HG02759 (cell line): ENCODE data around the gene GOLGA7B.
"Not testable (repeated sequence)": the region's sequence is repeated elsewhere in the genome, so short reads cannot be mapped to it uniquely, and the experiment has no call there.

ENCODE experiments used
- ATAC-seq: cut with Tn5 transposase; IDR thresholded peaks from one replicate; pipeline ENCODE4 v1.9.1; 2021; ENCODE audit warnings: mild to moderate bottlenecking, moderate library complexity; ENCODE audit not compliant: unreplicated experiment

The GOLGA7B gene

GRCh38 chr10:97830064-97830463, 19.6 kb upstream of the GOLGA7B start:
- ATAC-seq: no peak

DNA sequence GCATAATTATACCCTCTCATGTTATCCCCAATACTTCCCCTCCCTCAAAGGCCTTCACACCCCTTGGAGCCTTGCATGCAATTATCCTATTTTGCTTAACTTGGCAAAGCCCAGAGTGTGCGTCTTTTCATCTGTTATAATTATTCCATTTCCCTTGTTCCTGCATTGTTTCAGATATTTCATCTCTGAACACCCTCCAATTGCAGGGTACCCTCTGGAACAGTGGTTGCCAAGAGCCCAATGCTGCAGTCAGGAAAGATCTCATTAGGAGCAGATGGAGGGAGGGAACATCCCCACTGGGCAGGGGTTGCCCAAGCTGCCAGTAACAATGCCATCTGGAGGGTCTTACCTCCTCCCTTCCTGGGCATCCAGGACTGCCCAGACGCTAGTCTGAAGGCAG, 18.4 kb upstream of the GOLGA7B start:
- no peak for ATAC-seq

GRCh38 chr10:97836446-97836845, 13.2 kb upstream of the GOLGA7B start:
- ATAC-seq: no peak

DNA sequence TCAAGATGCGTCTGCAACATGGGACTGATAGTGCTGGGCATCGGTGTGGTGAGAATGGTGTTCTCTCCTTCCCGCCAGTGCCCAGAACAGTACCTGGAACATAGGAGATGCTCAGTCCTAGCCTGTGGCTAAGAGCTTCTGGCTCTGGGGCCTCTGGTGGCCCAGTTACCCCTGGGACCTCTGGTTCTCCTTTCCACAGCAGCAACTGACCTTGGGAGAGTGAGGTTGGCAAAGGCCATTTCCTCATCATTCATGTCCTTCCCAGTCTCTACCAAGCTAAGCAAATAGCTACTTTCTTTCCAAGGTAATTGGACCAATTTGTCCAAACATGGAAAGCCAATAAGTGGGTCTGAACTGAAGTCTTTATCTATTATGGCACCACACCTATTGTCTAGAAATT, 11.6 kb upstream of the GOLGA7B start:
- ATAC-seq: no peak

- ATAC-seq: not testable (repeated sequence)
These were observed 8.5 kb upstream of the GOLGA7B start for GRCh38 chr10:97841166-97841565.

- not testable (repeated sequence) for ATAC-seq
These were observed 7.5 kb upstream of the GOLGA7B start for GRCh38 chr10:97842114-97842513.

- no peak for ATAC-seq
These were observed 6.9 kb upstream of the GOLGA7B start for GRCh38 chr10:97842656-97843280.

DNA sequence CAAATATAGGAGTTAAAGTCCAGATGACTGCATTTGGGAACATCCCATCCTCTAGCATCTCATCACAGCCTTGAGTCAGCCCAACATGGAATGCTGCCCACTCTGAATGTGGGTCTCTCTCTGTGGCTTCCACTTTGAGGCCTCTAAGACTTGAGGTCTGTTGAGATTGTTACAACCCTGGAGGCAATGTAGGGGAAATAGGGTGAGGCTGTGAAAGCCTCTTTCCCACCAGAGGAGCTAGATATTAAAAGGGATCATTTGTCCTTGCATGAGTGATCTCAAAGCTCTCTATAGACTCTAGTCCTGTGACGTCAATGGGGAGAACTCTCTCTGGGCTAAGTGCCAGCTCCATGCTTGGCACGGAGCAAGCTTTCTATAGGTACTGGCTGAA, 6.4 kb upstream of the GOLGA7B start:
- no peak for ATAC-seq

- ATAC-seq: not testable (repeated sequence)
These were observed 5.7 kb upstream of the GOLGA7B start for GRCh38 chr10:97843972-97844371.

- ATAC-seq: no peak
These were observed 5.0 kb upstream of the GOLGA7B start for GRCh38 chr10:97844678-97845077.

DNA sequence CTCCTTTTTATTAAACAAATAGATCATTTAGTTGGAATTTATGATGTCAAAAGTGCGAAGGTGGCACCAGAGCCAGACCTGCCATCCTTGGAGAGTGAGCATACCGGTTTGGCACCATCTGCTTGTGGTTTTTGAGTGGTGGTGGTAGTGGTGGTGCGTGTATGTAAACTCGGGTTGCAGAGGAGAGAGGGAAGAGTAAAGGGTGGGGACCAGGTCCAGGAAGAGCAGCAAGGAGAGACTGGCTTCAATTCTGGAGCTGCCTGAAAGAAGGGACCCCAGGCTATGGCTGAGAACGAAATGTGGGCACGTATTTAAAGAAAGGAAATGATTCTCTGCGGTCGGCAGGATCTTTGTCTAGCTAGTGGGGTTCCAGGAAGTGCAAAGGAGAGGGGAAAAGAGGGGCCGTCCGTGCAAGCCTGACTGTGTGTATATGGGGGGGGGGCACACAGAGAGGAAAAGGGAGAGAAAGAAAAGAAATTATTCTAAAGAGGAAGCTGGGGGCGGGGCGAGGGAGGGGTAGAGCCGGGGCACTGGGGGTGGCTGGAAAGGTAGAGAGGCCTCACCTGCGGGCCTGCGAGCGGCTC, 448 bp upstream of the GOLGA7B start:
- ATAC-seq: peak; percentile 48

- no peak for ATAC-seq
These were observed 803 bp downstream of the GOLGA7B start for GRCh38 chr10:97850446-97850845.

- no peak for ATAC-seq
These were observed 1.8 kb downstream of the GOLGA7B start for GRCh38 chr10:97851341-97852001.

GRCh38 chr10:97852277-97852676, 2.6 kb downstream of the GOLGA7B start:
- ATAC-seq: no peak

GRCh38 chr10:97852840-97853405, 3.3 kb downstream of the GOLGA7B start:
- ATAC-seq: no peak

GRCh38 chr10:97854743-97855142, 5.1 kb downstream of the GOLGA7B start:
- no peak for ATAC-seq

GRCh38 chr10:97858001-97858439, 8.4 kb downstream of the GOLGA7B start:
- no peak for ATAC-seq

- ATAC-seq: no peak
These were observed 11.6 kb downstream of the GOLGA7B start for GRCh38 chr10:97861097-97861750.

GRCh38 chr10:97861924-97862323, 12.3 kb downstream of the GOLGA7B start:
- ATAC-seq: no peak

DNA sequence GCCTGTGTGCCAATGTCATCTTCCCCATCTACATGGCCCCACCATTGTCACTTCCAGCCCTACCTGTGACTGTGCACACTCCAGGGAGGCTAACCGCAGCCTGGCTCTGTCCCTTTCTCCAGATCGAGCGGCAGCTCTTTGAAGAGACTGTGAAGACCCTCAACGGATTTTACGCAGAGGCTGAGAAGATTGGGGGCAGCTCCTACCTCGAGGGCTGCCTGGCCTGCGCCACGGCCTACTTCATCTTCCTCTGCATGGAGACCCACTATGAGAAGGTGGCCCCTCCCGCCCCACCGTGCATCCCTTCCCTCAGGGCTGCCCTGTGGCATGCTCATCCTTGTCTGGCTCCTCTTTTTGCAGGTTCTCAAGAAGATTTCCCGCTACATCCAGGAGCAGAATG, 14.2 kb downstream of the GOLGA7B start:
- ATAC-seq: no peak

GRCh38 chr10:97865488-97865887, 15.8 kb downstream of the GOLGA7B start:
- no peak for ATAC-seq
